Iris pigment epithelial cell (primary cell): ENCODE data around the gene ADGRG6.
"Not testable (repeated sequence)": the region's sequence is repeated elsewhere in the genome, so short reads cannot be mapped to it uniquely, and the experiment has no call there.

Experiments
- DNase-seq: peaks from one replicate; pipeline ENCODE4 v3.0.0-alpha.2; 2011; ENCODE audit warnings: low read depth

The ADGRG6 gene

GRCh38 chr6:142409794-142410193 lies 108.0 kb downstream of the ADGRG6 start:
- DNase-seq = no peak

- DNase-seq = no peak
Measured at GRCh38 chr6:142411145-142411544, 109.3 kb downstream of the ADGRG6 start.

- DNase-seq = no peak
Measured at GRCh38 chr6:142412241-142412640, 110.4 kb downstream of the ADGRG6 start.

- no peak for DNase-seq
Measured at GRCh38 chr6:142412658-142413057, 110.9 kb downstream of the ADGRG6 start.

- peak; percentile 57 for DNase-seq
Measured at GRCh38 chr6:142413111-142413510, 111.3 kb downstream of the ADGRG6 start.

- no peak for DNase-seq
Measured at GRCh38 chr6:142414462-142415250, 112.8 kb downstream of the ADGRG6 start.

GRCh38 chr6:142416179-142416578 lies 114.4 kb downstream of the ADGRG6 start:
- DNase-seq = peak; percentile 99

GRCh38 chr6:142416686-142417085 lies 114.9 kb downstream of the ADGRG6 start:
- no peak for DNase-seq

- peak; percentile 53 for DNase-seq
Measured at GRCh38 chr6:142417331-142417750, 115.5 kb downstream of the ADGRG6 start.

GRCh38 chr6:142419071-142419470 lies 117.3 kb downstream of the ADGRG6 start:
- DNase-seq = no peak

- no peak for DNase-seq
Measured at GRCh38 chr6:142420802-142421201, 119.0 kb downstream of the ADGRG6 start.

- no peak for DNase-seq
Measured at GRCh38 chr6:142421285-142422117, 119.7 kb downstream of the ADGRG6 start.

- DNase-seq = not testable (repeated sequence)
Measured at GRCh38 chr6:142426444-142427132, 124.8 kb downstream of the ADGRG6 start.

GRCh38 chr6:142428468-142428867 lies 126.7 kb downstream of the ADGRG6 start:
- DNase-seq = not testable (repeated sequence)

- DNase-seq = no peak
Measured at GRCh38 chr6:142429195-142429594, 127.4 kb downstream of the ADGRG6 start.

GRCh38 chr6:142433419-142433818 lies 131.6 kb downstream of the ADGRG6 start:
- DNase-seq = no peak

GRCh38 chr6:142438898-142439297 lies 137.1 kb downstream of the ADGRG6 start:
- no peak for DNase-seq

- DNase-seq = no peak
Measured at GRCh38 chr6:142440600-142441293, 138.9 kb downstream of the ADGRG6 start.

- DNase-seq = no peak
Measured at GRCh38 chr6:142441716-142442115, 139.9 kb downstream of the ADGRG6 start.

- no peak for DNase-seq
Measured at GRCh38 chr6:142443102-142443501, 141.3 kb downstream of the ADGRG6 start.

GRCh38 chr6:142443532-142443931 lies 141.7 kb downstream of the ADGRG6 start:
- DNase-seq = no peak

GRCh38 chr6:142444376-142444775 lies 142.6 kb downstream of the ADGRG6 start:
- DNase-seq = peak; percentile 18
